HepG2 (cell line): ENCODE measurements around the gene GJC1. TPM values are rescaled to one million over a fixed set of nuclear protein-coding genes. Genes with fewer than 3 reads are reported as not detected.

Source experiments
- AGO2 ChIP-seq: fragments of 200-400 bp; formaldehyde crosslinking; optimal IDR thresholded peaks from 2 replicates; pipeline ENCODE3; 2017; ENCODE audit warnings: mild to moderate bottlenecking, low read depth, low read length, moderate library complexity
- BRD4 ChIP-seq: sonication (generic); formaldehyde crosslinking; IDR thresholded peaks from 2 replicates; pipeline ENCODE4 v1.4.0; 2020; ENCODE audit warnings: missing genetic modification reagents
- DRAP1 ChIP-seq: IDR thresholded peaks from 2 replicates; pipeline ENCODE4 v1.6.1; 2016; ENCODE audit warnings: missing genetic modification reagents, missing compliant biosample characterization
- EHMT2 ChIP-seq: fragments of 200-600 bp; sonication (generic); IDR thresholded peaks from 2 replicates; pipeline ENCODE4 v1.7.0; 2017; ENCODE audit warnings: antibody characterized with exemption, low read depth, low read length, borderline replicate concordance
- ELK4 ChIP-seq: sonication (generic); formaldehyde crosslinking; IDR thresholded peaks from 2 replicates; pipeline ENCODE4 v1.9.0; 2021; ENCODE audit warnings: missing genetic modification reagents, borderline replicate concordance
- FOXM1 ChIP-seq: sonication (generic); formaldehyde crosslinking; IDR thresholded peaks from 2 replicates; pipeline ENCODE4 v1.5.0; 2020; ENCODE audit warnings: missing genetic modification reagents
- HDAC6 ChIP-seq: fragments of 200-600 bp; sonication (generic); IDR thresholded peaks from 2 replicates; pipeline ENCODE4 v1.7.0; 2017; ENCODE audit warnings: mild to moderate bottlenecking, antibody characterized with exemption, low read length, low read depth
- ISL2 ChIP-seq: sonication (generic); formaldehyde crosslinking; IDR thresholded peaks from 2 replicates; pipeline ENCODE4 v1.5.0; 2020; ENCODE audit warnings: missing genetic modification reagents
- JDP2 ChIP-seq: sonication (generic); formaldehyde crosslinking; IDR thresholded peaks from 2 replicates; pipeline ENCODE4 v1.8.1; 2022; ENCODE audit warnings: missing genetic modification reagents, borderline replicate concordance
- KDM5A ChIP-seq: fragments of 200-600 bp; sonication (generic); IDR thresholded peaks from 2 replicates; pipeline ENCODE4 v1.7.0; 2018; ENCODE audit warnings: antibody characterized with exemption, mild to moderate bottlenecking, low read length, borderline replicate concordance
- MED13 ChIP-seq: sonication (generic); formaldehyde crosslinking; IDR thresholded peaks from 2 replicates; pipeline ENCODE4 v1.5.0; 2020; ENCODE audit warnings: missing genetic modification reagents
- NR2C2 ChIP-seq: sonication (generic); formaldehyde crosslinking; IDR thresholded peaks from 2 replicates; pipeline ENCODE4 v1.4.0; 2020; ENCODE audit warnings: missing genetic modification reagents, mild to moderate bottlenecking, moderate library complexity, borderline replicate concordance
- PAWR ChIP-seq: sonication (generic); formaldehyde crosslinking; IDR thresholded peaks from 2 replicates; pipeline ENCODE4 v1.4.0; 2020; ENCODE audit warnings: missing genetic modification reagents, mild to moderate bottlenecking, borderline replicate concordance
- PHF8 ChIP-seq: sonication (generic); formaldehyde crosslinking; IDR thresholded peaks from 2 replicates; pipeline ENCODE4 v1.5.0; 2020; ENCODE audit warnings: missing genetic modification reagents
- SAFB2 ChIP-seq: sonication (generic); formaldehyde crosslinking; IDR thresholded peaks from 2 replicates; pipeline ENCODE4 v1.5.1; 2020; ENCODE audit warnings: missing genetic modification reagents, low read depth, mild to moderate bottlenecking, borderline replicate concordance
- TMF1 ChIP-seq: sonication (generic); formaldehyde crosslinking; IDR thresholded peaks from 2 replicates; pipeline ENCODE4 v1.8.1; 2022; ENCODE audit warnings: low read depth, missing genetic modification reagents
- TP53 ChIP-seq: sonication (generic); formaldehyde crosslinking; conservative IDR thresholded peaks from 2 replicates; pipeline ENCODE4 v1.4.0; 2020; ENCODE audit warnings: missing genetic modification reagents
- YY1 ChIP-seq: IDR thresholded peaks from 2 replicates; pipeline ENCODE4 v1.6.1; 2011; ENCODE audit warnings: low read length, low read depth, moderate library complexity, mild to moderate bottlenecking; ENCODE audit not compliant: insufficient read depth, insufficient replicate concordance
- ZBTB8A ChIP-seq: sonication (generic); formaldehyde crosslinking; IDR thresholded peaks from 2 replicates; pipeline ENCODE4 v1.4.0; 2020; ENCODE audit warnings: mild to moderate bottlenecking, low read depth, missing genetic modification reagents, borderline replicate concordance
- ZFP90 ChIP-seq: sonication (generic); formaldehyde crosslinking; IDR thresholded peaks from 2 replicates; pipeline ENCODE4 v1.8.0; 2022; ENCODE audit warnings: missing genetic modification reagents, mild to moderate bottlenecking, inconsistent platforms, borderline replicate concordance
- ZMAT3 ChIP-seq: sonication (generic); formaldehyde crosslinking; conservative IDR thresholded peaks from 2 replicates; pipeline ENCODE4 v1.7.0; 2021; ENCODE audit warnings: missing genetic modification reagents
- ZMYM3 ChIP-seq: sonication (generic); formaldehyde crosslinking; IDR thresholded peaks from 2 replicates; pipeline ENCODE4 v1.5.1; 2020; ENCODE audit warnings: mild to moderate bottlenecking, missing genetic modification reagents
- ZNF414 ChIP-seq: sonication (generic); formaldehyde crosslinking; IDR thresholded peaks from 2 replicates; pipeline ENCODE4 v1.5.0; 2020; ENCODE audit warnings: missing genetic modification reagents
- ZNF570 ChIP-seq: sonication (generic); formaldehyde crosslinking; IDR thresholded peaks from 2 replicates; pipeline ENCODE4 v1.4.0; 2020; ENCODE audit warnings: mild to moderate bottlenecking, missing genetic modification reagents, borderline replicate concordance
- ZNF691 ChIP-seq: sonication (generic); formaldehyde crosslinking; IDR thresholded peaks from 2 replicates; pipeline ENCODE4 v1.4.0; 2020; ENCODE audit warnings: missing genetic modification reagents, low read depth, mild to moderate bottlenecking, borderline replicate concordance
- ZNF775 ChIP-seq: sonication (generic); formaldehyde crosslinking; IDR thresholded peaks from 2 replicates; pipeline ENCODE4 v1.4.0; 2020; ENCODE audit warnings: missing genetic modification reagents, mild to moderate bottlenecking, moderate library complexity, borderline replicate concordance
- ZNF891 ChIP-seq: sonication (generic); formaldehyde crosslinking; IDR thresholded peaks from 2 replicates; pipeline ENCODE4 v1.5.0; 2020; ENCODE audit warnings: mild to moderate bottlenecking, missing genetic modification reagents
- polyA plus RNA-seq, 8 experiments: library from polyadenylated mRNA; depleted of rRNA in 3 of 8; stranded (reverse) in 7 of 8; unstranded in 1 of 8; fragments of >200 nt; fragmentation: Illumina TruSeq in 4 of 8; extraction: Trizol in 4 of 8; gene quantifications; 2 replicates each; pipeline versions ENCODE4 v1.2.1 to v1.2.3, GENCODE V29; 2011 to 2016; ENCODE audit warnings: low read depth in 4 of 8, missing spikeins in 1 of 8, mixed read lengths in 1 of 8; ENCODE audit not compliant: insufficient read depth in 1 of 8
- total RNA-seq, 5 experiments: library from RNA; depleted of rRNA; stranded (reverse); fragments of >200 nt; fragmentation: Illumina TruSeq; extraction: Trizol; gene quantifications; 2 replicates each; pipeline ENCODE4 v1.2.3, GENCODE V29; 2016; ENCODE audit warnings: low read depth in 1 of 5

GJC1 gene
- total and polyA plus RNA-seq, 2 of the 13 experiments (the other 11 are each of a cell fraction or from before 2014, with no cell fraction given), result 1.7 TPM

GRCh38 chr17:44779211-44780025, 50.7 kb downstream of the GJC1 start (continued):
- no peak for TF ChIP-seq DRAP1
- no peak for TF ChIP-seq ZFP90 (CRISPR knock-in tag)
- no peak for TF ChIP-seq TP53 (CRISPR knock-in tag)
- no peak for TF ChIP-seq EHMT2
- 0 out of 2 replicates have a peak, but pooled peaks have one; percentile 28 for TF ChIP-seq ZNF691
- TF ChIP-seq ZNF775 (CRISPR knock-in tag), result no peak
- no peak for TF ChIP-seq HDAC6
- peak; percentile 39; the same call in 1 of the 2 replicates for TF ChIP-seq ISL2 (CRISPR knock-in tag)
- no peak for TF ChIP-seq PAWR
- no peak for TF ChIP-seq ELK4 (CRISPR knock-in tag)
- TF ChIP-seq KDM5A, result no peak
- TF ChIP-seq ZNF891, result no peak
- TF ChIP-seq ZMYM3 (CRISPR knock-in tag), result peak; percentile 24; the same call in 1 of the 2 replicates
- no peak for TF ChIP-seq TMF1 (CRISPR knock-in tag)
- no peak for TF ChIP-seq ZMAT3 (CRISPR knock-in tag)
- TF ChIP-seq BRD4 (CRISPR knock-in tag), result no peak
- TF ChIP-seq FOXM1, result no peak
- no peak for TF ChIP-seq ZBTB8A (CRISPR knock-in tag)
- peak; percentile 22 for TF ChIP-seq YY1
- TF ChIP-seq ZNF570, result no peak
- TF ChIP-seq PHF8 (CRISPR knock-in tag), result peak; percentile 35; the same call in 1 of the 2 replicates
- no peak for TF ChIP-seq JDP2 (CRISPR knock-in tag)
- TF ChIP-seq SAFB2, result 0 out of 2 replicates have a peak, but pooled peaks have one; percentile 62
- peak; percentile 21; the same call in 1 of the 2 replicates for TF ChIP-seq NR2C2 (CRISPR knock-in tag)
- no peak for TF ChIP-seq AGO2
- no peak for TF ChIP-seq ZNF414 (CRISPR knock-in tag)
- TF ChIP-seq MED13 (CRISPR knock-in tag), result no peak
